ENCODE data around the gene TAF11L5. TPM values are rescaled to one million over a fixed set of nuclear protein-coding genes. Genes with fewer than 3 reads are reported as not detected.

The TAF11L5 gene
- total RNA-seq, 1 experiment from 2014 or later, result not detected

Other genes starting within 250 kb of the TAF11L5 start
- gene TAF11L2, start 27.0 kb upstream of the TAF11L5 start, total RNA-seq (2014; rRNA removed; shearing (Covaris generic)), result not detected in 2 replicates
- not detected in 2 replicates for gene TAF11L3, start 6.9 kb upstream of the TAF11L5 start, total RNA-seq (2014; rRNA removed; shearing (Covaris generic))
- gene TAF11L4, start 3.4 kb upstream of the TAF11L5 start, total RNA-seq (2014; rRNA removed; shearing (Covaris generic)), result not detected in 2 replicates
- not detected in 2 replicates for gene TAF11L6, start 3.4 kb downstream of the TAF11L5 start, total RNA-seq (2014; rRNA removed; shearing (Covaris generic))
- not detected in 2 replicates for gene TAF11L7, start 60.5 kb downstream of the TAF11L5 start, total RNA-seq (2014; rRNA removed; shearing (Covaris generic))
- gene TAF11L8, start 65.7 kb downstream of the TAF11L5 start, total RNA-seq (2014; rRNA removed; shearing (Covaris generic)), result not detected in 2 replicates
- not detected in 2 replicates for gene TAF11L9, start 69.2 kb downstream of the TAF11L5 start, total RNA-seq (2014; rRNA removed; shearing (Covaris generic))
- gene TAF11L10, start 72.6 kb downstream of the TAF11L5 start, total RNA-seq (2014; rRNA removed; shearing (Covaris generic)), result not detected in 2 replicates
- gene TAF11L11, start 78.9 kb downstream of the TAF11L5 start, total RNA-seq (2014; rRNA removed; shearing (Covaris generic)), result not detected in 2 replicates
- gene TAF11L12, start 85.2 kb downstream of the TAF11L5 start, total RNA-seq (2014; rRNA removed; shearing (Covaris generic)), result not detected in 2 replicates
- 0.17 TPM in 1 of 2 replicates, not detected in the other for gene TAF11L13, start 106.9 kb downstream of the TAF11L5 start, total RNA-seq (2014; rRNA removed; shearing (Covaris generic))
- not detected in 2 replicates for gene TAF11L14, start 109.2 kb downstream of the TAF11L5 start, total RNA-seq (2014; rRNA removed; shearing (Covaris generic))

All from Daoy (cell line).